Activated CD4-positive, CD25-positive, alpha-beta regulatory T cell treated with anti-CD3 and anti-CD28 coated beads, Interleukin-2, amount 50 U/mL, for 24 hours (primary cell): ENCODE data around the gene CREB5.

Experiments used
- ATAC-seq, 2 donors: fragments of 150-1000 bp; cut with Tn5 transposase; one replicate each; pipeline ENCODE4 v1.10.0; 2021; ENCODE audit warnings: mild to moderate bottlenecking in 1 of 2, moderate library complexity in 1 of 2

The CREB5 gene

GRCh38 chr7:28724563-28724962 is 312.2 kb downstream of the CREB5 start:
- ATAC-seq = no peak

GRCh38 chr7:28725045-28725642 is 312.8 kb downstream of the CREB5 start:
- no peak for ATAC-seq

GRCh38 chr7:28725911-28726310 is 313.6 kb downstream of the CREB5 start:
- no peak for ATAC-seq

GRCh38 chr7:28726555-28726954 is 314.2 kb downstream of the CREB5 start:
- ATAC-seq = no peak

GRCh38 chr7:28729281-28729680 is 317.0 kb downstream of the CREB5 start:
- peak in 1 of 2 donors; percentile 13 for ATAC-seq

DNA sequence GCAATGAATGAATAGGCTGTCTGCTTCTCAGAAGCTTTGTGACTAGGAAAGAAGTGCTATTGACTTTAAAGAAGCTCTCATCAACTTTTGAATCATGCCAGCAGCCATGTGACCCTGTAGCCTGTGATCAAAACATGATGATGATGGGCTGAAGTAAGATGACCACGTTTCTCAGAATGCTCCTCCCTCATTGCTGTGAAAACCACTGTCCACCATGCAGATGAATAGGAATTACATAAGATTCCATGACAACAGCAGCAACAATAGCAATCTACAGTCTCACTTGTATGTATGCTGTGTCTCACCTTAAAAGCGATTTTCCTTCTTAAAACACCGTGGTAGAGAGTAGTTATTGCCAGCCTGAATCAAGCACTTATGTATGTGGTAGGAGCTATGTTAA is 317.4 kb downstream of the CREB5 start:
- ATAC-seq = no peak

DNA sequence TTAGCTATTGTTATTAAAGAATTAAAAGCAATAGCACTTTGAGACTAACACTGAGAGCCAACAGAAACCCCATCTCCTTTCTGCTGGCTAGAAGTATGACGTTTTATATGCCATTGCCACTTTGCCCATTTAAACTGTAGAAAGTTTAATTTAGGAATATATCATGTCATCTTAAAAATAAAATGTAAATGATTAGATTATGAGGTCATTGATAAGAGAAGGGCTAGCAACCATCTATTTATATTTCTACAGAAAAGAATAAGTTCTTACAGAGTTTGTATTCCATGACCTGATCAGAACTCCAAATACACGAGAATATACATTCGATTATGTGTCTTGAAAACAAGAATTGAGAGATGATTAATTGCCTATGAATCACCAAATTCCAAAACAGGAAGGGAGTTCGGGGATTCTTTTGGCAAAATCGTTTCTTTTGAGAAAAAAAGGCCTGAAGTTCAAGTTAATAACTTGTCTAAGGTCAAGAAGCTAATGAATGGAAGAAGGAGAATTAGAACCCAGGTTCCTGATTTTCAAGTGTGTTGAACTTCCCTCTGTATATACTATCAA is 318.9 kb downstream of the CREB5 start:
- ATAC-seq = no peak

DNA sequence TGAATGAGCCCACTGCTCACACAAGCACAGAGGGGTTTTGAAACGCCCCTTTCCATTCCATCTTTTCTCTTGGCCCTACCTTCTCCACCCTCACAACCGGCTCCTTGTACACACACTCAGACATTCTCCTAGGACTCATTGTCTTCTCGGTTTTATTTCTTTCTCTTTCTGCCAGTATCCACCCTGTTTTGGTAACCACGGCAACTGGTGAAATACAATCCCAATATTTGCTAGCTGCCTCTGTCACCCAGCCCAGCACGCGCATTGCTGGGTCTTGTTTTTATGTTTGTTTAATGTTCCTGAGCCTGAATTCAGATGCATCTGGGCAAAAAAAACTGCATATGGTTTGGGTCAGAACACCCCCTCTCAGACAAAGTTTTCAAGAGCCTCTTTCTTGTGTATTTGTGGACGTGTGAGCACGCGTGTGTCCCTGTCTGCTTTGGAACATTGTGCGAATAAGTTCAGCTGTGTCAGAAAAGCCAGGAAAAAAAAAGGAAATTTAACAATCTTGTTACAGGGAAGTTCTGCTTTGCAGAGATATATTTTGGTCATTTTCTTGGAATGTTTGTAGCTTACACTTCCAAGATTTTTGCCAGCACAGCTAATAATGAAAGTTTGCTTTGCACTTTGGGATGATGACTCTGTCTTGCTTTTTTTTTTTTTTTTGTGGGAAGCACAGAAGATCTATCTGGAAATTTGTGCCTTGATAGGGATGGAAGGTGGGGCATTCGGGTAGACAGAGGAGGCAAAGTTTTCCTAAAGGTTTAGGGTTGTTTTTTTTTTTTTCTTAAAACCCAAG is 320.0 kb downstream of the CREB5 start:
- ATAC-seq = no peak

GRCh38 chr7:28733035-28733434 is 320.7 kb downstream of the CREB5 start:
- ATAC-seq = no peak

- ATAC-seq = no peak
Measured at GRCh38 chr7:28738412-28738811, 326.1 kb downstream of the CREB5 start.

- no peak for ATAC-seq
Measured at GRCh38 chr7:28739128-28739527, 326.8 kb downstream of the CREB5 start.

- no peak for ATAC-seq
Measured at GRCh38 chr7:28739826-28740225, 327.5 kb downstream of the CREB5 start.

DNA sequence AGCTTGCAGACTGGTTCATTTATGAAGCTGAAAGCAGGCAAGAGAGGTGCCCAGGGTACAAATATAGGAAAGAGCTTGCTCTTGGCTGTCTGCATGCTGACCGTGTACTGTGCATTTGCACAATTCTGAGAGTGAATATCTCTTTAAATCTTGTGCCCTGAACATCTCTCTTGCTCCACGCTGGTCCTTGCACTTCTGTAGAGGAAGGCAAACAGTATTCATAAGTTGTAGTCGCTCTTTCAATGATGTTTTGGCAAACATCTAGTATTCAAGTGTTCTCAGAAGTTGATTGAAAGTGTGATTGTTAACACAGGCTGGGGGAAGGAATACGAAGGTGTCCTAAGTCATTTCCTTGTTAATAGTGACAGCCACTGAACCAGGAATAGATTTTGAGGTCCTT is 332.6 kb downstream of the CREB5 start:
- no peak for ATAC-seq

DNA sequence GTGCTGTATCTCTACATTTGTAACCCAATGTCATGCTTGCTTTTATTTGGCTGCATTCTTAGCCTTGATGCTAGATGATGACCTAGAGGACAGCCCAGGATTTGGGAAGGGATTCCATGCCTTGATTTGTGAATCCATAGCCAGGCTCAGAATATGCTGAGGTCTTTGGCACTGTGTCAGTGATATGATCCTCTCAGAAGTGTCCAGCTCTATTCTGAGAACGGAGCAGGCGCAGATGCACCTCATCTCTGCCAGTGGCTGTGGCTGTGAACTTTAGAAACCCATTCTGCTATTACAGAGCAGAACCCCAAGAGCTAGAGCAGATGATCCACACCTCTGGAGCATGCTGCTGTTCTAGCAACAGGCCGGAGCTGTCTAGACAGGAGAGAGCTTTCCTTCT is 333.0 kb downstream of the CREB5 start:
- ATAC-seq = no peak

DNA sequence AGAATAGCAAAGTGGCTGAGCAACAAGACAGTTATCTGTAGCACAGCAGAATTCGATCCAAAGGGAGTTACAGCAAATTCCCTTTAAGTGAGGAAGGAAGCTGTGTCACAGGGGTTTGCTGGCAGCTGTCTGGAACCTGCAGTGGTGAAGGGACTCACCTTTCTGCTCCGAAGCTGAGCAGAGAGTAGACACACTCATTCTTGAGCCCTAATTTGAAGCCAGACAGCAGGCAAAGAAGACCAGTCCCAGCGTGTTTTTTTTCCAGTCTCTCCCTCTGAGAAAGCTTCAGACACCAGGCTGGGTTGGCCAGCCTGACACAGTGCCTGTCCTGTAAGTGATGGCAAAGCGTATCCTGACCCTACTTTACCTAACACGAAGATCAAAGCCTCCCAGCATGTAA is 335.1 kb downstream of the CREB5 start:
- ATAC-seq = no peak

DNA sequence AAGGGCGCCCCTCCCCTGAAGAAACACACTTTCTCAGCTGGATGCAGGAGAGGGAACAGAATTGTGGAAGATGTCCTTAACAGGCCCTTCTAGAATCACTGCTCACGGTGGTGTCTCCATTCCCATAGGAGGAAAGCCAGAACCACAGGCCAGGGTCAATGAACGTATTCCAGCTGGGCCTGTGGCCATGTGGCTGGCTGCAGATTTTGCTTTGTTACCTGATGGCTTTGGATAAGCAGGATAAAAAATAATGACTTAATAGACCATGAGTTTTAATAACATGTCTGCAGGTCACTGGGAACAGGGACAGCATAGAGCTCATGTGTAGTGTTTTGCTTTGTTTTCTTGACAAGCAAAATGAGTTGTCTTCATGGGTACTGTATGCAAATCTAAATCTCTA is 335.5 kb downstream of the CREB5 start:
- ATAC-seq = no peak

GRCh38 chr7:28748346-28748745 is 336.0 kb downstream of the CREB5 start:
- ATAC-seq = no peak

GRCh38 chr7:28748933-28749584 is 336.7 kb downstream of the CREB5 start:
- ATAC-seq = no peak

GRCh38 chr7:28749638-28750037 is 337.3 kb downstream of the CREB5 start:
- no peak for ATAC-seq

DNA sequence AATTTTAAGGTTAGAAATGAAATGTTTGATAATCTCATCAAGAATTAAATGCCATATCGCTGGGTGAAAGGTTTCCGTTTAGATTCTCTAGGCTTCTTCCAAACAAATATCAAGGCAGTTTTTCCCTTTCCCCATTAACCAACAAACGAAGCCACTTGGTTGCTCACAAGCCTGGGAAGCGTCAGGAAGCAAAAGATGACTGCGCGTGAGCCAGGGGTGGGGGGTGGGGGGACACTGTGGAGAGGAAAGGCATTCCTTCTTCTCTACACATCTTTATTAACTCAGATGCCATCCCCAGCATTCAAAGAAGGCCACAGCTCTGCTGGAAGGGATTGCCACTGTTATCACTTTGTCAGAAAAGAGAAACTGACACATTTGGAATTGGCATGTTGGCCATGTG is 338.7 kb downstream of the CREB5 start:
- ATAC-seq = no peak

- ATAC-seq = no peak
Measured at GRCh38 chr7:28753613-28754012, 341.3 kb downstream of the CREB5 start.

- ATAC-seq = no peak
Measured at GRCh38 chr7:28754027-28754426, 341.7 kb downstream of the CREB5 start.

- no peak for ATAC-seq
Measured at GRCh38 chr7:28754447-28754846, 342.1 kb downstream of the CREB5 start.

GRCh38 chr7:28755255-28755654 is 342.9 kb downstream of the CREB5 start:
- ATAC-seq = no peak
